Measurements from ENCODE around the gene MAP9.

Gene MAP9

DNA sequence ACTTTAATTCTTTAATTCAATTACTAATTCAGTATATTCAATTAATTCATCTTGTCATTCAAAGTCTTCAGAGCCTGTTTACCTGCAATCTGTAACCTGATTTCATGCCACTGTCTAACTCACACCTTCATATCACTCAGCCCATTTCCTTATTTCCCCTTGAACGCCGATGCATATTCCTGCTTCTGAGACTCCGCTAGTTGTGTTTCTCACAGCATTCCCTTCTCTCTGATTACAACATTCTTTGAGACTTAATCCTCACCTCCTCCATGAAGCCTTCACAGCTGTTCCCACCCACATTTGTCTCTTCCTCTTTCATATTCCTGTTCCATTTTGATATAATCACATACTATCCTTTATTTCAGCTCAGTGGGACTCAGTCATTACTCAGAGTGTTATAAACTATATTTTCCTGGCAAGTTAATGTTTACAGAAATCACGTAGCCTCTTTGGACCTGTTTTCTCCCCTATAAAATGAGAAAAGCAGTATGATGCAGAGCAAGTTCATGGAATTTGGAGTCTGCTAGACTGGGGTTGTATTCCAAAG lies 69.0 kb downstream of the MAP9 start:
- TF ChIP-seq GATA3 (IDR thresholded peaks at IDR 0.05; ENCODE audit: low read depth, low read length) = no peak
- TF ChIP-seq GATA2 (IDR thresholded peaks at IDR 0.05; ENCODE audit: low read depth, low read length) = no peak

DNA sequence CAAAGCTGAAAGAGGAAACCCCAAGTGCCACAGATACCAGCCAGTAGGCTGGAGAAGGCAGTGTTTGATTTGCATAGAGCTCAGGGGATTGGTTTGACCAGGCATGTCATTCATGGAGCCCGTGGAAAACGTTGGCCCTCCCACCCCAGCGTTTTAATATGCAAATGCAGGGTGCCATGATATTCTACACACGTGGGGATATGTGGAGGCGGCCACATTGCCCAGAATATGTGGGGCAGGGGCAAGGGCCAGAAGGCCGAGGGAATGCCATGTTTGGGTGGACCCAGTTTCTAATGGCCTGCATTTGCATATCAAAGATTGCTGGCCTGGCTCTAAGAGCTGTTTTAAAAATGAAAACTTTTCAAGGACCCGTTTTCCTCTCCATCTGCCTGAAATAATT lies 71.1 kb downstream of the MAP9 start:
- TF ChIP-seq GATA2 (IDR thresholded peaks at IDR 0.05; ENCODE audit: low read depth, low read length) (no peak), GATA3 (IDR thresholded peaks at IDR 0.05; ENCODE audit: low read depth, low read length) (no peak)

DNA sequence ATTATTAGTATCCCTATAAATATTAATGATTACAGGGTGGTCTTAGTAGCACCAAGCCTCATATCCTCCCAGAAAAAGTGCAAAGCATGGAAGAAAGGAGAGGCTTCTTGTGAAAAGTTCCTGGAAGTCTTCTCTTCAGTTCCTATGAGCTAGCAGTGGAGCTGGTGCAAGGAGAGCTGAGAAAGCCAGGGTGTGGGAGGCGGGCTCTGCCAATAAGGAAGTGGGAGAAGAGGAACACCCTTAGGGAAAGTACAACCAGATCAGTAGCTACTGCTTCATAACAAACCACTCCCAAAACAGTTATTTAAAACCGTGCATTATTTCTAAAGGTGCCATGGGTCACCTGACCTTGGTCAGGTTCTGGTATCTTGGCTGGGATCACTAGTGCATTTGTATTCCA lies 72.4 kb downstream of the MAP9 start:
- no peak for TF ChIP-seq GATA2 (IDR thresholded peaks at IDR 0.05; ENCODE audit: low read depth, low read length)
- TF ChIP-seq GATA3 (IDR thresholded peaks at IDR 0.05; ENCODE audit: low read depth, low read length) = no peak

DNA sequence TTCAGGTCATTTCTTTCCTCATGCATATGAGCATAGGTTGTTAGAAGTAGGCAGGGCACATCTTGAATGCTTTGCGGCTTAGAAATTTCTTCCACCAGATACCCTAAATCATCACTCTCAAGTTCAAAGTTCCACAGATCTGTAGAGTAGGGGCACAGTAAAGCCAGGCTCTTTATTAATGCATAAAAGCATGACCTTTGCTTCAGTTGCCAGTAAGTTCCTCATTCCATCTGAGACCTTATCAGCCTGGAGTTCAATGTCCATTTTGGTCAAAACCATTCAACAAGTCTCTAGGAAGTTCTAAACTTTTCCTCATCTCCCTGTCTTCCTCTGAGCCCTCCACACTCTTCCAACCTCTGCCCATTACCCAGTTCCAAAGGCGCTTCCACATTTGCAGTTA lies 77.7 kb downstream of the MAP9 start:
- TF ChIP-seq GATA3 (IDR thresholded peaks at IDR 0.05; ENCODE audit: low read depth, low read length) (no peak), GATA2 (IDR thresholded peaks at IDR 0.05; ENCODE audit: low read depth, low read length) (no peak)

Data from SH-SY5Y (cell line).